Retinal pigment epithelial cell (primary cell): ENCODE measurements around the gene TUBGCP2.

Experiments used
- DNase-seq: peaks from one replicate; pipeline ENCODE4 v3.0.0-alpha.2; 2010; ENCODE audit warnings: low read depth
- H3K4me3 ChIP-seq: 2 replicates; pipeline ENCODE4 v1.5.1; 2011; ENCODE audit warnings: mild to moderate bottlenecking, low read length, control low read depth, moderate library complexity
- TF ChIP-seq, protein P1 (sequence below): conservative IDR thresholded peaks from 2 replicates; pipeline ENCODE4 v1.5.1; 2011; ENCODE audit warnings: low read depth, low read length, control low read depth, inconsistent platforms

The TUBGCP2 gene

DNA sequence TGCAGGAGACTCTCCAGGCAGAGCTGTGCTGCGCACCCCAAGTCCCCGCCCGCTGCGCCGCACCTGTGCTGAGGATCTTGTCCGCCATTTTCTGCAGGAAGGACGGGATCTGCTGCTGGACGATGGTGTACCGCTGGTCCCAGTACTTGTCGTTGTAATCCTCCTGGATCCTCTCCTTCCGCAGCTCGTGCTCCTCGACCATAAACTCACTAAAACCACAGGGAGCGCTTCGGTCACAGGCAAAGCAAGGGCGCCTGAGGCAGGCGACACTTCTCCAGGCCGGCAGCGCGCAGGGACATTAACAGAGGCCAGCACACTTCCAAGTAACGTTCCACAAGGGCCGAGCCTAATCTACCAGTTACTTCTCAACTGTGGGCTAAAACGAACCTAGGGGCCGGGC is 18.9 kb downstream of the TUBGCP2 start:
- no peak overlapping the region for H3K4me3 ChIP-seq
- no peak for DNase-seq
- TF ChIP-seq, protein P1, sequence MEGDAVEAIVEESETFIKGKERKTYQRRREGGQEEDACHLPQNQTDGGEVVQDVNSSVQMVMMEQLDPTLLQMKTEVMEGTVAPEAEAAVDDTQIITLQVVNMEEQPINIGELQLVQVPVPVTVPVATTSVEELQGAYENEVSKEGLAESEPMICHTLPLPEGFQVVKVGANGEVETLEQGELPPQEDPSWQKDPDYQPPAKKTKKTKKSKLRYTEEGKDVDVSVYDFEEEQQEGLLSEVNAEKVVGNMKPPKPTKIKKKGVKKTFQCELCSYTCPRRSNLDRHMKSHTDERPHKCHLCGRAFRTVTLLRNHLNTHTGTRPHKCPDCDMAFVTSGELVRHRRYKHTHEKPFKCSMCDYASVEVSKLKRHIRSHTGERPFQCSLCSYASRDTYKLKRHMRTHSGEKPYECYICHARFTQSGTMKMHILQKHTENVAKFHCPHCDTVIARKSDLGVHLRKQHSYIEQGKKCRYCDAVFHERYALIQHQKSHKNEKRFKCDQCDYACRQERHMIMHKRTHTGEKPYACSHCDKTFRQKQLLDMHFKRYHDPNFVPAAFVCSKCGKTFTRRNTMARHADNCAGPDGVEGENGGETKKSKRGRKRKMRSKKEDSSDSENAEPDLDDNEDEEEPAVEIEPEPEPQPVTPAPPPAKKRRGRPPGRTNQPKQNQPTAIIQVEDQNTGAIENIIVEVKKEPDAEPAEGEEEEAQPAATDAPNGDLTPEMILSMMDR, result no peak

DNA sequence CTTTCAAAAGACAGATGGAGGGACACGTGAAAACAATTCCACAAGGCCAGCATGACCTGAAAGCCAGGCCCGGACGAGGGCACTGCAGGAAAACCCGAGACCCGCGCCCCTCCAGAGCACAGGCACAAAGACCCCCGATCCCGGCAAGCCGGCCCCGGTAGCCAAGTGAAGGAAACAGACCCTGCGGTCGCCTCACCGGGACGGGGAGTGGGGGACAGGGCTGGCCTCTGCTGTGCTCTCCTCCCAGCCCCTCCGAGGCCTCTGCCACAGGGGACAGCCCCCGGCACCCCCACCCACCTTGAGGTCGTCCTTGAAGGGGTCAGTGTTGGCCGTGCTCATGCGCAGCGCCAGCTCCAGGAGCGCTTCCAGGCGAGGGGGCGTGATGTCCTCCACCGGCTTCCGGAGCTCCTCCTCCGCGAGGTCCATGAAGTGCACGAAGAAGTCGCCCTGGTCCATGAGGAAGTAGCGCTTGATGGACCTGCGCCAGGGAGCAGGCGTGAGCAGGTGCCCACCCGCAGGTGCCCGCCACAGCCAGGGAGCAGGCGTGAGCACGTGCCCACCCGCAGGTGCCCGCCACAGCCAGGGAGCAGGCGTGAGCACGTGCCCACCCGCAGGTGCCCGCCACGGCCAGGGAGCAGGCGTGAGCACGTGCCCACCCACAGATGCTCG is 20.7 kb downstream of the TUBGCP2 start:
- TF ChIP-seq, protein P1, result no peak
- no peak overlapping the region for H3K4me3 ChIP-seq
- no peak for DNase-seq

DNA sequence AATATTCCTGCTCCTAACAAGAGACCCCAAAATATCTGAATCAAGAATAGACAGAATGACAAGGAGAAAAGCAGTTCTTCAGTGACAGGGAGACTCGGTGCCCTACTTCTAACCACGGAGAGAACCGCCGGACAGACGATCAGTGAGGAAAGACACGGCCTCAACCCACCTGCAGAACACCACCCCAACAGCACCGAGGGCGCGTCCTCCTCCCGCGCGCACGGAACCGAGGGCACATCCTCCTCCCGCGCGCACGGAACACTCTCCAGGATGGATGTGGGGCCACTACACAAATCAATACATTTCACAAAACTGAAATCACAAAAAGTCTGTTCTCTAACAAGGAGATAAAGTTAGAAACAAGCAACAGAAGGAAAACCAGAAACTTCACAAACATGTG is 22.3 kb downstream of the TUBGCP2 start:
- H3K4me3 ChIP-seq, result no peak overlapping the region
- TF ChIP-seq, protein P1, result no peak
- DNase-seq, result no peak

DNA sequence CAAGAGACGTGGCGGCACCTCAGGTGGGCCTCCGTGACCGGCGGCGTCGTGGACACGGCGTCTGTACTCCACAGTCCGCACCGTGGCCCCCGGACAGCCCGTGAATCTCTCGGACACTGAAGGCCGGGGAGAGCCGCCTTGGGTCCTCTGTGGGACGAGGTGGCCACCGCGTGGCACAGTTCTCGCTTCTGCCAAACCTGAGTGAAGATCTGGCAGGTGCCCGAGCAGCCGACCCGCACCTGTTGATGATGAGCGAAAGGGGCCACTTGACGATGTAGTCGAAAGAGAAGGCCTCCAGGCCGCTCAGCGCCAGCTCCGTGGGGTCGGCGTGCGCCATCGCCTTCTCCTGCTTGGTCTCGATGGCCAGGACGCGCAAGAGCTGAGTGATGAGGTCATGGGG is 23.5 kb downstream of the TUBGCP2 start:
- no peak overlapping the region for H3K4me3 ChIP-seq
- TF ChIP-seq, protein P1, result no peak
- no peak for DNase-seq

DNA sequence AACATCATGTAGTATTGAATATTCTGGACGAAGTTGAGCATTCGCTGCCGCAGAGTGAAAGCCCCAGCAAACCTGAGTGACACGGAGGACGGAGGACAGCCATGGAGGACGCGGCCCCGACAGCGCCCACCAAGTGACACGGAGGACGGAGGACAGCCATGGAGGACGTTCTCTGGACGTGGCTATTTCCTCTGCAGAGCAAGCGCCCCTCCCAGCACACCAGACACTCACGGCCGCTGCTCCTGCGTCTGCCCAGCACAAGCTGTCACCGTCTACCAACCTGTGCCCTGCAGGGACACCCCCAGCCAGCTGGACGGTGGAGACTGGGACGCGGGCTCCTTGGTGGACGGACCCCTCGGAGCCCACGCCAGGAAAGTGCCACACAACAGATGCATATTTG is 24.7 kb downstream of the TUBGCP2 start:
- TF ChIP-seq, protein P1, result no peak
- DNase-seq, result no peak
- no peak overlapping the region for H3K4me3 ChIP-seq

DNA sequence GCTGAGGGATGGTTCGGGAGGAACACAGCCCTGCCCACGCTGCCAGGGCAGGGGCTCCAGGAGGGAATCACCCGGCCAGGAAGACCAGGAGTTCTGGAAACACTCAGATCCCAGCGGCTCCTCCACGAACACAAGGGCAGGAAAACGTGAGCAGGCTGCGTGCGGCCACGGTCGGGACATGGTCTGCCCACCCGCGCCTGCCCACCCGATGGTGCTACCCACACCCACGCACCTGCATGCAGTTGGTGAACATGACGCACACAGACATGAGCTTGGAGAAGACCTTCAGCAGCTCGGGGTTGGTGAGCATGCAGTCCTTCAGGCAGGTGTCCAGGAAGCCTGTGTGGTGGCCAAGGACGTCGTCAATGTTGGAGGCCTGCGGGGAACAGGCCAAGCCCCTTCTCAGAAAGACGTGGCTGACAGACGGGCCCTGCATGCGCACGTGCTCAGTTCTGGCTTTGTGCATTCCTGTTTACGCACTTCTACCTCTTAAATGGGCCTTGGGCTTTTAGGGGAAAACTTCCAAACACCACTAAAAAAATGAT is 25.8 kb downstream of the TUBGCP2 start:
- H3K4me3 ChIP-seq, result no peak overlapping the region
- TF ChIP-seq, protein P1, result no peak
- no peak for DNase-seq
